Cerebellar cortex (tissue), 1 donor: ENCODE data around the gene GNL1.
"Not testable (repeated sequence)": the region's sequence is repeated elsewhere in the genome, so short reads cannot be mapped to it uniquely, and the experiment has no call there.

Source experiments
- DNase-seq: peaks from one replicate; pipeline ENCODE4 v3.0.0-alpha.2; 2015; ENCODE audit warnings: low spot score

GNL1 gene

GRCh38 chr6:30495993-30496392, 60.3 kb downstream of the GNL1 start:
- no peak for DNase-seq

- not testable (repeated sequence) for DNase-seq
These were observed 61.2 kb downstream of the GNL1 start for GRCh38 chr6:30495060-30495459.

- DNase-seq: no peak
These were observed 61.9 kb downstream of the GNL1 start for GRCh38 chr6:30494291-30494861.

GRCh38 chr6:30493643-30494250, 62.5 kb downstream of the GNL1 start:
- DNase-seq: no peak

- DNase-seq: no peak
These were observed 64.0 kb downstream of the GNL1 start for GRCh38 chr6:30491991-30492952.
